ENCODE data around the gene CDR2. TPM values are rescaled to one million over a fixed set of nuclear protein-coding genes. Genes with fewer than 3 reads are reported as not detected.

The CDR2 gene
- total and polyA plus RNA-seq, 9 of the 15 experiments (the other 6 are each of a cell fraction or from before 2014, with no cell fraction given), result 4.6 to 30.3 (median 19.9) TPM

DNA sequence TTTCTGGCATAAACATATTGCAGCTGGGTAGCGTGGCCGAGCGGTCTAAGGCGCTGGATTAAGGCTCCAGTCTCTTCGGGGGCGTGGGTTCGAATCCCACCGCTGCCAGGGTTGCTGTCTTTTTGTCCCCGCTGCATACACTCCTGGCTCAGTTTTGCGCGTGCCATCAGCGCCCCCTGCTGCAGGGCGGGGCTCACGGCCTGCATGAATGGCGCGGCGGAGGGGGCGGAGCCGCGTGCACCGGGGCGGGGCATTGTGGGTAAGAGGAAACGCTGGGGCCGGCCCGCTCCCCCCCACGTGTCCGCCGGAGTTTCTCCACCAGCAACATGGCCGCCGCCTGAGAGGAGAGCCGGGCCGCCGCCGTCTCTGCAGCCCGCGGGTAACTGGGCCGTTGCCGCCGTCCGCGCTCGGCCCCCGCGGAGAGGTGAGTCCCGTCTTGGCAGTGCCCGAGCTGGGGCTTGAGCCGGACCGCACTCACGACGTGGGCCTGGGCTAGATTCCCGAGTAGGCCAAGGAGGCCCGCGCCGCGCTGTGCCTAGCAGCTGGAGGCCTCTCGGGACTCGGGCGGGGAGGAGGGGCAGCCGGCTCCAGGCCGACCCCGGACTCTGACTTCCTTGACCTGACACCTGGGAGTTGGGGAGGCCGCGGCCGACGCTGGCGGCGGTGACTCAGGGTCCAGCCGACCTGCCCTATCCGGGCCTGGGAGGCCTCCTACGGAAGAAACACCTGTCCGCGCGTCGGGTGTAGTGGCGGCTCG lies 77.1 kb downstream of the CDR2 start, which contains the start of gene POLR3E (continued):
- TF ChIP-seq, protein P1, sequence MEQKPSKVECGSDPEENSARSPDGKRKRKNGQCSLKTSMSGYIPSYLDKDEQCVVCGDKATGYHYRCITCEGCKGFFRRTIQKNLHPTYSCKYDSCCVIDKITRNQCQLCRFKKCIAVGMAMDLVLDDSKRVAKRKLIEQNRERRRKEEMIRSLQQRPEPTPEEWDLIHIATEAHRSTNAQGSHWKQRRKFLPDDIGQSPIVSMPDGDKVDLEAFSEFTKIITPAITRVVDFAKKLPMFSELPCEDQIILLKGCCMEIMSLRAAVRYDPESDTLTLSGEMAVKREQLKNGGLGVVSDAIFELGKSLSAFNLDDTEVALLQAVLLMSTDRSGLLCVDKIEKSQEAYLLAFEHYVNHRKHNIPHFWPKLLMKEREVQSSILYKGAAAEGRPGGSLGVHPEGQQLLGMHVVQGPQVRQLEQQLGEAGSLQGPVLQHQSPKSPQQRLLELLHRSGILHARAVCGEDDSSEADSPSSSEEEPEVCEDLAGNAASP (IDR thresholded peaks at IDR 0.05), result no peak
- TF ChIP-seq IFI16 (CRISPR knock-in tag; IDR thresholded peaks at IDR 0.05) (no peak), MEF2D (tag; conservative IDR thresholded peaks at IDR 0.05; ENCODE audit: low read depth) (no peak), MCM5 (IDR thresholded peaks at IDR 0.05; ENCODE audit: low read depth) (no peak), ZNF324 (CRISPR knock-in tag; IDR thresholded peaks at IDR 0.05) (no peak), SOX6 (IDR thresholded peaks at IDR 0.05) (peak; percentile 60; the same call in 1 of the 2 replicates), MXI1 (IDR thresholded peaks at IDR 0.05; ENCODE audit: low read depth, low read length) (peak; percentile 96), PHB2 (IDR thresholded peaks at IDR 0.05; ENCODE audit: low read depth) (no peak), MAFG (tag; conservative IDR thresholded peaks at IDR 0.05) (no peak), CCAR2 (IDR thresholded peaks at IDR 0.05; ENCODE audit: low read depth, low read length) (no peak), NR1H2 (CRISPR knock-in tag; IDR thresholded peaks at IDR 0.05) (no peak; the same call in 1 of the 2 replicates), HNRNPLL (IDR thresholded peaks at IDR 0.05; ENCODE audit: low read depth, low read length, poor library complexity, severe bottlenecking) (no peak), CBFB (CRISPR knock-in tag; IDR thresholded peaks at IDR 0.05) (no peak), RB1 (IDR thresholded peaks at IDR 0.05; ENCODE audit: low read depth) (peak; percentile 97), KDM1A (IDR thresholded peaks at IDR 0.05) (peak in 1 of 2 experiments; percentile 30; a peak in 1 of 4 replicates), ATF7 (IDR thresholded peaks at IDR 0.05) (peak; percentile 85), JUN (IDR thresholded peaks at IDR 0.05; ENCODE audit: borderline replicate concordance, low read depth, low read length) (peak; percentile 73; the same call in 1 of the 2 replicates), JUN (CRISPR knock-in tag; IDR thresholded peaks at IDR 0.05; ENCODE audit: borderline replicate concordance) (0 out of 2 replicates have a peak, but pooled peaks have one; percentile 78), RBM22 (IDR thresholded peaks at IDR 0.05; ENCODE audit: low read depth, low read length, poor library complexity, severe bottlenecking) (peak; percentile 97), ELF4 (CRISPR knock-in tag; IDR thresholded peaks at IDR 0.05) (0 out of 2 replicates have a peak, but pooled peaks have one; percentile 9)
- TF ChIP-seq, protein P2, sequence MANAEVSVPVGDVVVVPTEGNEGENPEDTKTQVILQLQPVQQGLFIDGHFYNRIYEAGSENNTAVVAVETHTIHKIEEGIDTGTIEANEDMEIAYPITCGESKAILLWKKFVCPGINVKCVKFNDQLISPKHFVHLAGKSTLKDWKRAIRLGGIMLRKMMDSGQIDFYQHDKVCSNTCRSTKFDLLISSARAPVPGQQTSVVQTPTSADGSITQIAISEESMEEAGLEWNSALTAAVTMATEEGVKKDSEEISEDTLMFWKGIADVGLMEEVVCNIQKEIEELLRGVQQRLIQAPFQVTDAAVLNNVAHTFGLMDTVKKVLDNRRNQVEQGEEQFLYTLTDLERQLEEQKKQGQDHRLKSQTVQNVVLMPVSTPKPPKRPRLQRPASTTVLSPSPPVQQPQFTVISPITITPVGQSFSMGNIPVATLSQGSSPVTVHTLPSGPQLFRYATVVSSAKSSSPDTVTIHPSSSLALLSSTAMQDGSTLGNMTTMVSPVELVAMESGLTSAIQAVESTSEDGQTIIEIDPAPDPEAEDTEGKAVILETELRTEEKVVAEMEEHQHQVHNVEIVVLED (CRISPR knock-in tag; IDR thresholded peaks at IDR 0.05), result peak; percentile 46
